HG03064 (cell line): ENCODE measurements around the gene CNKSR2.
A peak's percentile ranks its signal among the peaks of the same experiment; 100 is the strongest.
"Not testable (repeated sequence)": the region's sequence is repeated elsewhere in the genome, so short reads cannot be mapped to it uniquely, and the experiment has no call there.

Experiments used
- ATAC-seq: cut with Tn5 transposase; IDR thresholded peaks from one replicate; pipeline ENCODE4 v1.9.1; 2021; ENCODE audit warnings: low read depth; ENCODE audit not compliant: unreplicated experiment

CNKSR2 gene

DNA sequence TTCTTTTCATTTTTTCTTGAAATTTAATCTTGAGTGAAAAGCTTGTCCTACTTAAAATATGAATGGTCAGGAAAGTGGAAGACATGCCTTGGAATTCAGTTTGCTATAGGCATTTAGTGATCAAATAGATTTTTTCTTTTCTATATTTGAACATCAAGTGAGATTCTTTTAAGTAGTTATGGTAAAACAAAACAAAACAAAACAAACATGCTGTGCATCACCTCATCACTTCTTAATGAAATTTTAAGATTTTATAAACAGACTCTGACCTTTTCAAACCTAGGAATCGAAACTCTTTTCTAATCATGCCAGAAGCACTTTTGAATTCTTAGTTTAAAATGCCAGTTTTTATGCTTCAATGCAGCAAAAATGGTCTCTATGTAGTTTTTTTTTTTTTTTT, 62.8 kb downstream of the CNKSR2 start:
- no peak for ATAC-seq

- peak; percentile 92 for ATAC-seq
Observed at GRCh38 chrX:21438792-21439191, 64.6 kb downstream of the CNKSR2 start.

DNA sequence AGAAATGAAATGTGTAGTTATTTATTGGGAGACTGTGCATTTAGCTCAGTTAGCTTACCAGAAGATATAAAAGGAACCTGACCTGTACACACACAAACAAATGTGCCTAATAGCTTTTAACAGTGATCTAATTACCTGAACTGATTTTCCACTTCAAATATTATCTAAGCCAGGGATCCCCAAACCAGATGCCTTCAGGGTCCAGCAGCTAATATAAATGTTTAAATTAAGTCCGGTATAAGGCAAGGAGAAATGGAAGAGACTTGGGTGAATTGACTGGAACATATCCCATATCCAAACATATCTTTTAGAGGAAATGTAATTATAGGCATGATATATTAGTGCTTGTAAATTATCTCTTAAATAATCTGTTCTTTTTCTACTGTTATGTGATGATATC, 66.7 kb downstream of the CNKSR2 start:
- ATAC-seq = no peak

GRCh38 chrX:21457718-21458117, 83.5 kb downstream of the CNKSR2 start:
- ATAC-seq = no peak

GRCh38 chrX:21469071-21469470, 94.9 kb downstream of the CNKSR2 start:
- no peak for ATAC-seq

DNA sequence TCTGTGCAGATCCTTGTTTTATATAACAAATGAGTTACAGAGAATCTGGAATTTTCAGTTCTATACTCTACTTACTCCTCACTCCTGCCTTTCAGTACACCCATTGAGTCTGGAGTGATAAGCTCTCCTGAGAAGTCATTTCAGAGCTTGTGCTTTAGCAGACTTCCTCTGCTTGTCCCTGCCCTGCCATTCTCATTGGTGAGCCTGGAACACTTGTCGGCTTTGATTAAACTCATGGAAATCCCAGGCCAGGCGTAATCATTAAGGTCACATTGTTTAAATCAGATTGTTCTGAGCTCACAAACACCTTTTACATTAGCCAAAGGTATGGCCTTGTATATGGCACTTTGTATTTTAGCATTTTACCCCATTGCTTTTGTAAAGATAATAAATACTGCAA, 102.7 kb downstream of the CNKSR2 start:
- no peak for ATAC-seq

DNA sequence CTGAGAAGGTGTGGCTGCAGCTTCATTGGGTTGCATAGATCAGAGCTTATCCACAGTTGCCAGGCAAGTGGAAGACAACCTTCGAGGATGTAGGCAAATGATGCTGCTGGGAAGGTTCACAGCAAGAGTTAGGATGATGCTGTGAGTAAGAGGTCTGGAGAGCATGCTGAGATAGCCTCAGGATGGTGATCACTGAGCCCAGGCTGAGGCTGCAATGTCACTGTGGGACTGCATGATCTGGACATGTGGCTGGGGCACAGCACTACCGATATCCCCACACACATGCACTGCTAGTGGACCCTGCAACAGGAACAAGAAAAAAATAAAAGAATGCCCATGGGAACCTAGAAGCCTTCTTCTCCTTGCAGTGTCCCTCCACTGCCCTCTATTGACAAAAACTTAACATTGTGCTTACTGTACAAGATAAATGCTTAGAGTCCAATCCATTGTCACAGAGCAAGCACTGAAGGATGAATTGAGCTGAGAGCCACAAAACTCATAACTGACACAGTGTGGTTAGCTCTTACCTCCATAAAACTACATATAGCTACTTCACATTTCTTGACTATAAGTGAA, 105.6 kb downstream of the CNKSR2 start:
- peak; percentile 67 for ATAC-seq

DNA sequence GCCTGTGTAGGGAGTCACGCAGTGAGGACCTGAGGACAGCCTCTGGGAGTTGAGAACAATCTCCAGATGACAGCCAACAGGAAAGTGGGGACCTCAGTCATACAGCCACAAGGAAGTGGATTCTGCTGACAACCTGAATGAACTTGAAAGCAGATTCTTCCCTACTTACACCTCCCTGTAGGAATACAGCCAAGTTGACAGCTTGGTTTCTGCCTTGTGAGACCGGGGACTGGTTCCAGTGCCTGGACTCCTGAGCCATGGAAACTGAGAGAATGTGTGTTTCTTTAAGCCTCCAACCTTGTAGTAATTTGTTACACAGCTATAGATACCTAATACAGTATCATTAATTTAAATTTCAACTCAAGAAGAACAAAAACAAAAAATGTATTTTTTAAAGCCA, 107.5 kb downstream of the CNKSR2 start:
- no peak for ATAC-seq

DNA sequence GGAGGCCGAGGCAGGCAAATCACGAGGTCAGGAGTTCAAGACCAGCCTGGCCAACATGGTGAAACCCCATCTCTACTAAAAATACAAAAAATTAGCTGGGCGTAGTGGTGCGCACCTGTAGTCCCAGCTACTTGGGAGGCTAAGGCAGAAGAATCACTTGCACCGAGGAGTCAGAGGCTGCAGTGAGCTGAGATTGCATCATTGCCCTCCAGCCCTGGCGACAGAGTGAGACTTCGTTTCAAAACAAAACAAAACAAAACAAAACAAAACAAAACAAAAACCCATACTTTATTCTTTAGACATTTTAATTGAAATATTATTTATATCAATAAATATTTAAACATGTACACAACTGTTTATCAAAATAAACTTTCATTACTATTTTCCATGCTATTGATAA, 109.8 kb downstream of the CNKSR2 start:
- ATAC-seq = not testable (repeated sequence)

- no peak for ATAC-seq
Observed at GRCh38 chrX:21487832-21488231, 113.6 kb downstream of the CNKSR2 start.

GRCh38 chrX:21490341-21490740, 116.1 kb downstream of the CNKSR2 start:
- no peak for ATAC-seq

GRCh38 chrX:21493226-21493830, 119.1 kb downstream of the CNKSR2 start:
- no peak for ATAC-seq

DNA sequence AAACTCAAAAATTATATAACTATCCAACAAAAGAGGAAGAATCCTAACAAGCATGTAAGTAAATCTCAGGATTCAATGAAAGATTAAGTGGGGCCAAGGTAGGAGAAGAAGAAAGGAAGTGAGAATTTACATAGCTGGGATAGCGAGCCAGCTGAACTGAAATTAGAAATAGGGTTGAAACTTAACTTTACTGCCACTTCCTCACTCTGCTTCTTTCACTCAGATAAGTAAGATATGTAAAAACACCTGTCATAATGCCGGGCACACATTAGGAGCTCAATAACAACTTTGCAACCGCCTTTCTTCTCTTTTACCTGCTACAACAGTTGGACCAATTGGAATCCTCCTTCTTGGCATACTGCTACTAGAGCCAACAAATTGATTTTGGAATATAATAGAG, 129.4 kb downstream of the CNKSR2 start:
- no peak for ATAC-seq

DNA sequence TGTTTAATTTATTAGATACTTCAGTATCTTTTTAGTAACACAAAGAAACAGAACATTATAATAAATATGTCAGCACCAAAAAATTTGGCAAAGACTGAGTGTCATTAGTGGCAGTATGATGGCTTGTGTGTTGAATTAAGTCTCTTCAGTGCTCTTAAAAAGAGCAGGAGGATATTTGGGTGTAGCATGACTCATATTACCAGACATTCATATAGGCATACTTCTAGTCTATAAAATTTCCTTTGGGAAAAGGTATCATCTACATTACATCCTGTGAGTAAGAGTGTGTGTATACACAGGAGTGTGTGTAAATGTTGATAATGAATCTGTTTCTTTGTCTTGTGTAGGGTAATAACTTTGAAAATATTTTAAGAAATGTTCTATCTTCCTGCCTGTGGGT, 135.7 kb downstream of the CNKSR2 start:
- no peak for ATAC-seq

DNA sequence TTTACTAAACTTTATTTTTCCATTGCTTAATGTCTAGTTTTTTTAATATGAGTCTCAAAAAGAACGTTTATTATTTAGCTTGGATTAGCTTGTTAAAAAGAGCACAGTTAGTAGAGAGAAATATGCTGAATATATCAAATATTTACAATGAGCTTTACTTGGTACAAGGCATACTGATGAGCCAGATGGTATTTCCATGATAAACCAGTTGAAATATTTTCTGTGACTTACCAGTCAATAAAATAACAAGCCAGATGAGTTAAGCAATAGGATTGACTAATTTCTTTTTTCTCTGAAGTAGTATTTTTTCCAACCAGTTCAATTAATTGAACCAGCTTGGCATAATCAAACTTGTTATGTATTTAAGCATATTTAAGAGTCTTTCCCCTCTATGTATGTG, 149.8 kb downstream of the CNKSR2 start:
- ATAC-seq = no peak

DNA sequence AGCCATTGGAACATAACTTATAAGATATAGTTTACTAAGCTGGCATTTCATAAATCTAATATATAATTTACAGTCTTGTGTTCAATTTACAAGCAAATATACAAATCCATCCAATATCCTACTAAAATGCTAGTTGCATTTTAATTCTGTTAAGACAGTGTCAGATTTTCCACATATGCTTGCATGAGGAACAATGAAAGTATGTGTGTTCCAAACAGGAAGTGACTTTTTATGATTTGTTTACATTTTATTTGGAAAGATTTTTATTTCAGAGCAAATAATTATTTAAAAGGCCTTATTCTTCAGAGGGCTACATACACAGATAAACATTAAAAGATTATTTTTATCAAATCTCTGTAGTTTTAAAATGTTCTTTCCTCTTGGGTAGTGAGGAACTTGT, 153.9 kb downstream of the CNKSR2 start:
- no peak for ATAC-seq

DNA sequence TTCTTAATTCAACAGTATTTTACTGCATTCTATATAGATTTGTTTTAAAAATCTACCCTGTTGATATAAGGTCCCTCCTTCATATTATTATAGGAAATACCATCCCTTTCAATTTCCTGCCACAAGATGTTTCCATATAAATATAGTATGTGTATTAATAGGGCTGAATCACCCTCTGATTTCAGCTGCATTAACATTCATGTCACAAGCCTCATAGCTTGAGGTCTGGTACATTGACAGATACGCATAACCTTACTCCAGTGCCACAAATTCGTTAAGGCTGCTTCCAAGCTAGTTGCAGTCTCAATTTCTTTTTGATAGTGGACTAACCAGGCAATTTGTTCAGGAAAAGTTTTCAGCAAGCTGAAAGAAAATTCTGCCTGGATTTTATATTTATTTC, 155.6 kb downstream of the CNKSR2 start:
- no peak for ATAC-seq

DNA sequence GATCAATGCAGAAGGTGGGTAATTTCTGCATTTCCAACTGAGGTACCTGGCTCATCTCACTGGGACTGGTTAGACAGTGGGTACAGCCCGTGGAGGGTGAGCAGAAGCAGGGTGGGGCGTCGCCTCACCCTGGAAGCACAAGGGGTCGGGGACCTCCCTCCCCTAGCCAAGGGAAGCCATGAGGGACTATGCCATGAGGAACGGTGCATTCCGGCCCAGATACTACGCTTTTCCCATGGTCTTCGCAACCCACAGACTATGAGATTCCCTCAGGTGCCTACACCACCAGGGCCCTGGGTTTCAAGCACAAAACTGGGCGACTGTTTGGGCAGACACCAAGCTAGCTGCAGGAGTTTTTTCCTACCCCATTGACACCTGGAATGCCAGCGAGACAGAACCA, 170.4 kb downstream of the CNKSR2 start:
- ATAC-seq = not testable (repeated sequence)

- no peak for ATAC-seq
Observed at GRCh38 chrX:21559417-21559816, 185.2 kb downstream of the CNKSR2 start.

DNA sequence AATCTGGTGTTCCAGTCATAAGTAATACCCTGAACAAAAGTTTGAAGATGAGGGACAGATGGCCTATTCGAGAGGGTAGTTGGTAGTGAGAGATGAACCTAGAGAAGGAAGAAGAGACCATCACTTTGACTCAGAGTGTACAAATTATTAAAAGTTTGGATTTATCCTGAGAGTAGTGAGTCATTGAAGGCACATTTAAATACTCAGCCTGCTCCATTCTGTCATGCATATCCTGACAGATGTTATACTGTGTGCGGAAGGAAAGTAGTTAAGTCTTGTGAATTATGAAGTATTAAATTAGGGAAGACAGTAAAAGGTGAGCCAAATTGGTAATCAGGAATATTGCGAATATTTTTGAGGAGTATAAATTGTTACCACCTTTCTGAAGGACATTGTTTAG, 190.8 kb downstream of the CNKSR2 start:
- ATAC-seq = no peak

- ATAC-seq = no peak
Observed at GRCh38 chrX:21574793-21575192, 200.6 kb downstream of the CNKSR2 start.

- ATAC-seq = no peak
Observed at GRCh38 chrX:21581479-21581878, 207.3 kb downstream of the CNKSR2 start.

GRCh38 chrX:21586001-21586400, 211.8 kb downstream of the CNKSR2 start:
- ATAC-seq = no peak
